ENCODE measurements around the gene NEK1. TPM values are rescaled to one million over a fixed set of nuclear protein-coding genes. Genes with fewer than 3 reads are reported as not detected.

The NEK1 gene
- polyA plus RNA-seq (ENCODE audit: insufficient read length): 10.2 TPM

GRCh38 chr4:169611991-169612870, at the start of gene NEK1:
Gene NEK1, minus strand, starts transcription at chr4:169612583. Its CDS starts 9,953 bp downstream, at chr4:169602630.
- peak; percentile 71 for DNase-seq (ENCODE audit: low read depth)

- no peak for DNase-seq (ENCODE audit: low read depth)
Observed at GRCh38 chr4:169661761-169662160, 49.4 kb upstream of the NEK1 start.

- no peak for DNase-seq (ENCODE audit: low read depth)
Observed at GRCh38 chr4:169660929-169661328, 48.5 kb upstream of the NEK1 start.

GRCh38 chr4:169659716-169660670, 47.6 kb upstream of the NEK1 start:
- DNase-seq (ENCODE audit: low read depth): peak; percentile 84

GRCh38 chr4:169658975-169659715, 46.8 kb upstream of the NEK1 start:
- no peak for DNase-seq (ENCODE audit: low read depth)

- no peak for DNase-seq (ENCODE audit: low read depth)
Observed at GRCh38 chr4:169658196-169658595, 45.8 kb upstream of the NEK1 start.

- DNase-seq (ENCODE audit: low read depth): no peak
Observed at GRCh38 chr4:169657470-169658107, 45.2 kb upstream of the NEK1 start.

GRCh38 chr4:169655401-169655800, 43.0 kb upstream of the NEK1 start:
- DNase-seq (ENCODE audit: low read depth): no peak

GRCh38 chr4:169652535-169652934, 40.2 kb upstream of the NEK1 start:
- no peak for DNase-seq (ENCODE audit: low read depth)

- no peak for DNase-seq (ENCODE audit: low read depth)
Observed at GRCh38 chr4:169650227-169650936, 38.0 kb upstream of the NEK1 start.

- DNase-seq (ENCODE audit: low read depth): no peak
Observed at GRCh38 chr4:169649545-169650226, 37.3 kb upstream of the NEK1 start.

- DNase-seq (ENCODE audit: low read depth): no peak
Observed at GRCh38 chr4:169645627-169646026, 33.2 kb upstream of the NEK1 start.

- DNase-seq (ENCODE audit: low read depth): no peak
Observed at GRCh38 chr4:169644802-169645201, 32.4 kb upstream of the NEK1 start.

- DNase-seq (ENCODE audit: low read depth): no peak
Observed at GRCh38 chr4:169640261-169640870, 28.0 kb upstream of the NEK1 start.

- DNase-seq (ENCODE audit: low read depth): no peak
Observed at GRCh38 chr4:169634975-169635374, 22.6 kb upstream of the NEK1 start.

- no peak for DNase-seq (ENCODE audit: low read depth)
Observed at GRCh38 chr4:169632896-169633295, 20.5 kb upstream of the NEK1 start.

GRCh38 chr4:169630069-169630468, 17.7 kb upstream of the NEK1 start:
- no peak for DNase-seq (ENCODE audit: low read depth)

GRCh38 chr4:169628579-169628978, 16.2 kb upstream of the NEK1 start:
- no peak for DNase-seq (ENCODE audit: low read depth)

- DNase-seq (ENCODE audit: low read depth): no peak
Observed at GRCh38 chr4:169627307-169627706, 14.9 kb upstream of the NEK1 start.

Measured in forelimb muscle (tissue), 1 donor.